ENCODE data around the gene MRPS27.
"Not testable (repeated sequence)": the region's sequence is repeated elsewhere in the genome, so short reads cannot be mapped to it uniquely, and the experiment has no call there.

The MRPS27 gene

DNA sequence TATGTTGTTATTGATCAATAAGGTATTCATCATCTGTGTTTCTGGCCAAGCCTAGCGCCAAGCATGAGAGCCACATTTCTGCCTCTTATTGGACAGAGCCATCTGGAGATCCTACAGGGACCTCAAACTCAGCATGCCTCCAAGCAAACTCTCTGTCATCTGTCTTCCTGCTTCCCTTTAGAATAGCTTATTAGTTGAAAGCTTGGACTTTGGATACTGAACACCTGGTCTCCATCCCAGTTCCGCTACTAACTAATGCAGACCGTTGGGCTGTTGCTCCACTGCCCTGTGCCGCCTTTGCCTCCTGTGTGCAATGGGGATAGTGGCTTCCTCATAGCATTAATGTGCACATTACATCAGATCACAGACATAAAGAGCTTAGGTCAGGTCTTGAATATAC, 147.3 kb downstream of the MRPS27 start:
- WGBS, 2 experiments (ENCODE audit: insufficient coverage in 2 of 2): 93 to 100% methylated on average over 3 to 4 of the region's 4 CpGs
- Histone ChIP-seq H3K36me3 (ENCODE audit: control insufficient read depth, insufficient read depth, low read length) (peaks cover 90% of the 10 kb centered on the region), H3K4me3 (ENCODE audit: extremely low read depth, insufficient read depth, low read length, poor library complexity, severe bottlenecking) (no peak overlapping the region), H3K9me3 (ENCODE audit: control insufficient read depth, low read length) (no peaks in the 10 kb centered on the region), H3K27ac (ENCODE audit: low read depth, low read length, severe bottlenecking) (no peak overlapping the region), H3K4me1 (ENCODE audit: control insufficient read depth, insufficient read depth, low read length, poor library complexity, severe bottlenecking) (no peaks in the 10 kb centered on the region)

DNA sequence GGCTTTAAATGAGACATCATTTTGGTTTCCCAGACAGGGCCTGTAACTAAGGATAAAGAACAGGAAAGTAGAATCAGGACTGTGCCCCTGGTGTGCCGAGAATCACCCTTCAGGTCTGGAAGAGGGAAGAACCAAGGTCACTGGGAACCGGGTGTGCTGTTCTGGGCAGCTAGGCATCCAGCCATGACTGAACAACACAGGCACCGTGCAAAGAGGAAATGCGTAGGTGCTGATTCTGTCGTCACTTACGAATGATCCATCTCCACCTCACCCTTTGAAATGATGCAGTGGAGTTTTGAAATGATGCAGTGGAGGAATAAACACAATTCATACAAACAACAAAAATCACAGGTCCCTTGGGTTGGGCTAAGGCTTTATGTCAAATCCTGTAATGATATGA, 148.4 kb downstream of the MRPS27 start:
- H3K4me1 ChIP-seq (ENCODE audit: control insufficient read depth, insufficient read depth, low read length, poor library complexity, severe bottlenecking): peaks cover 2% of the 10 kb centered on the region
- 88 to 94% methylated on average over 1 to 2 of the region's 6 CpGs for WGBS, 2 experiments (ENCODE audit: insufficient coverage in 2 of 2)
- no peak overlapping the region for H3K4me3 ChIP-seq (ENCODE audit: extremely low read depth, insufficient read depth, low read length, poor library complexity, severe bottlenecking)
- no peak overlapping the region for H3K27ac ChIP-seq (ENCODE audit: low read depth, low read length, severe bottlenecking)
- no peaks in the 10 kb centered on the region for H3K9me3 ChIP-seq (ENCODE audit: control insufficient read depth, low read length)
- peaks cover 79% of the 10 kb centered on the region for H3K36me3 ChIP-seq (ENCODE audit: control insufficient read depth, insufficient read depth, low read length)

DNA sequence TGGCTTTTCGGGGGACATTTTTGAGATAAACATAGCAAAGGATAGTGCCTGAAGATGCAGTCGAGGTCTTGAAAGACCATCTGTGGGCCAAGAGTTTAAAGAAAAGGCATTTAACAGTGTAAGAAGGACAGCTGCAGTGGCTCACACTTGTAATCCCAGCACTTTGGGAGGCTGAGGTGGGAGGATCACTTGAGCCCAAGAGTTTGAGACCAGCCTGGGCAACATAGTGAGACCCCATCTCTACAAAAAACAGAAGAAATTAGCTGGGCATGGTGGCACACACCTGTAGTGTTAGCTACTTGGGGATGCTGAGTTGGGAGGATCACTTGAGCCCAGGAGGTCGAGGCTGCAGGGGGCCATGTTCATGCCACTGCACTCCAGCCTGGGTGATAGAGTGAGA, 148.9 kb downstream of the MRPS27 start:
- peaks cover 79% of the 10 kb centered on the region for H3K36me3 ChIP-seq (ENCODE audit: control insufficient read depth, insufficient read depth, low read length)
- WGBS, 2 experiments (ENCODE audit: insufficient coverage in 2 of 2): 87 to 97% methylated on average over 2 to 3 of the region's 3 CpGs
- not testable (repeated sequence) for H3K4me1 ChIP-seq (ENCODE audit: control insufficient read depth, insufficient read depth, low read length, poor library complexity, severe bottlenecking); H3K9me3 ChIP-seq (ENCODE audit: control insufficient read depth, low read length); H3K27ac ChIP-seq (ENCODE audit: low read depth, low read length, severe bottlenecking); H3K4me3 ChIP-seq (ENCODE audit: extremely low read depth, insufficient read depth, low read length, poor library complexity, severe bottlenecking)

- Histone ChIP-seq H3K9me3 (ENCODE audit: control insufficient read depth, low read length) (no peaks in the 10 kb centered on the region), H3K27ac (ENCODE audit: low read depth, low read length, severe bottlenecking) (peak overlapping the region; percentile 2), H3K4me3 (ENCODE audit: extremely low read depth, insufficient read depth, low read length, poor library complexity, severe bottlenecking) (no peak overlapping the region), H3K4me1 (ENCODE audit: control insufficient read depth, insufficient read depth, low read length, poor library complexity, severe bottlenecking) (peaks cover 7% of the 10 kb centered on the region), H3K36me3 (ENCODE audit: control insufficient read depth, insufficient read depth, low read length) (peaks cover 79% of the 10 kb centered on the region)
- WGBS, 2 experiments (ENCODE audit: insufficient coverage in 2 of 2): 70% methylated on average over 1 of the region's 2 CpGs; no CpG with 5 or more reads in 1 of the 2 experiments
Measured at GRCh38 chr5:72170101-72170500, 149.9 kb downstream of the MRPS27 start.
